ENCODE measurements around the gene SLC49A4.

- TF ChIP-seq, protein P1, sequence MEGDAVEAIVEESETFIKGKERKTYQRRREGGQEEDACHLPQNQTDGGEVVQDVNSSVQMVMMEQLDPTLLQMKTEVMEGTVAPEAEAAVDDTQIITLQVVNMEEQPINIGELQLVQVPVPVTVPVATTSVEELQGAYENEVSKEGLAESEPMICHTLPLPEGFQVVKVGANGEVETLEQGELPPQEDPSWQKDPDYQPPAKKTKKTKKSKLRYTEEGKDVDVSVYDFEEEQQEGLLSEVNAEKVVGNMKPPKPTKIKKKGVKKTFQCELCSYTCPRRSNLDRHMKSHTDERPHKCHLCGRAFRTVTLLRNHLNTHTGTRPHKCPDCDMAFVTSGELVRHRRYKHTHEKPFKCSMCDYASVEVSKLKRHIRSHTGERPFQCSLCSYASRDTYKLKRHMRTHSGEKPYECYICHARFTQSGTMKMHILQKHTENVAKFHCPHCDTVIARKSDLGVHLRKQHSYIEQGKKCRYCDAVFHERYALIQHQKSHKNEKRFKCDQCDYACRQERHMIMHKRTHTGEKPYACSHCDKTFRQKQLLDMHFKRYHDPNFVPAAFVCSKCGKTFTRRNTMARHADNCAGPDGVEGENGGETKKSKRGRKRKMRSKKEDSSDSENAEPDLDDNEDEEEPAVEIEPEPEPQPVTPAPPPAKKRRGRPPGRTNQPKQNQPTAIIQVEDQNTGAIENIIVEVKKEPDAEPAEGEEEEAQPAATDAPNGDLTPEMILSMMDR (IDR thresholded peaks at IDR 0.05), result no peak
- no peak for TF ChIP-seq POLR2A (IDR thresholded peaks at IDR 0.05)
Observed at GRCh38 chr3:122882361-122882947, 87.6 kb downstream of the SLC49A4 start.

Data from adrenal gland (tissue), 5 donors.